ENCODE results near the gene WDR70. TPM values are rescaled to one million over a fixed set of nuclear protein-coding genes. Genes with fewer than 3 reads are reported as not detected.

The WDR70 gene
- total RNA-seq, 1 donor from 2014 or later: 23.6 TPM

- no peak for TF ChIP-seq CTCF (IDR thresholded peaks at IDR 0.05)
- Mint-ChIP-seq H3K27me3 (ENCODE audit: low read depth) (no peaks in the 10 kb centered on the region), H3K27ac (ENCODE audit: unreplicated experiment) (no peak overlapping the region), H3K4me3 (ENCODE audit: unreplicated experiment) (no peak overlapping the region), H3K4me1 (ENCODE audit: low read depth) (peaks cover 9% of the 10 kb centered on the region), H3K36me3 (ENCODE audit: low read depth) (no peaks in the 10 kb centered on the region), H3K9me3 (ENCODE audit: low read depth) (no peaks in the 10 kb centered on the region)
- DNase-seq (ENCODE audit: low spot score): no peak
Observed at GRCh38 chr5:37709020-37709419, 329.9 kb downstream of the WDR70 start.

GRCh38 chr5:37710965-37711364, 331.8 kb downstream of the WDR70 start:
- no peak for TF ChIP-seq CTCF (IDR thresholded peaks at IDR 0.05)
- no peak overlapping the region for H3K4me3 Mint-ChIP-seq (ENCODE audit: unreplicated experiment)
- H3K9me3 Mint-ChIP-seq (ENCODE audit: low read depth): no peaks in the 10 kb centered on the region
- H3K27ac Mint-ChIP-seq (ENCODE audit: unreplicated experiment): no peak overlapping the region
- no peaks in the 10 kb centered on the region for H3K27me3 Mint-ChIP-seq (ENCODE audit: low read depth)
- no peak for DNase-seq (ENCODE audit: low spot score)
- peaks cover 9% of the 10 kb centered on the region for H3K4me1 Mint-ChIP-seq (ENCODE audit: low read depth)
- no peaks in the 10 kb centered on the region for H3K36me3 Mint-ChIP-seq (ENCODE audit: low read depth)

- no peaks in the 10 kb centered on the region for H3K27me3 Mint-ChIP-seq (ENCODE audit: low read depth)
- DNase-seq (ENCODE audit: low spot score): no peak
- H3K4me3 Mint-ChIP-seq (ENCODE audit: unreplicated experiment): no peak overlapping the region
- no peaks in the 10 kb centered on the region for H3K36me3 Mint-ChIP-seq (ENCODE audit: low read depth)
- H3K9me3 Mint-ChIP-seq (ENCODE audit: low read depth): no peaks in the 10 kb centered on the region
- TF ChIP-seq CTCF (IDR thresholded peaks at IDR 0.05): no peak
- H3K27ac Mint-ChIP-seq (ENCODE audit: unreplicated experiment): no peak overlapping the region
- H3K4me1 Mint-ChIP-seq (ENCODE audit: low read depth): peaks cover 20% of the 10 kb centered on the region
Observed at GRCh38 chr5:37712750-37713149, 333.6 kb downstream of the WDR70 start.

- DNase-seq (ENCODE audit: low spot score): no peak
- Mint-ChIP-seq H3K27ac (ENCODE audit: unreplicated experiment) (no peak overlapping the region), H3K4me1 (ENCODE audit: low read depth) (peaks cover 28% of the 10 kb centered on the region), H3K9me3 (ENCODE audit: low read depth) (no peaks in the 10 kb centered on the region), H3K27me3 (ENCODE audit: low read depth) (no peaks in the 10 kb centered on the region), H3K36me3 (ENCODE audit: low read depth) (no peaks in the 10 kb centered on the region), H3K4me3 (ENCODE audit: unreplicated experiment) (no peak overlapping the region)
- no peak for TF ChIP-seq CTCF (IDR thresholded peaks at IDR 0.05)
Observed at GRCh38 chr5:37714756-37715155, 335.6 kb downstream of the WDR70 start.

- peaks cover 29% of the 10 kb centered on the region for H3K4me1 Mint-ChIP-seq (ENCODE audit: low read depth)
- H3K4me3 Mint-ChIP-seq (ENCODE audit: unreplicated experiment): no peak overlapping the region
- no peaks in the 10 kb centered on the region for H3K27me3 Mint-ChIP-seq (ENCODE audit: low read depth)
- no peaks in the 10 kb centered on the region for H3K36me3 Mint-ChIP-seq (ENCODE audit: low read depth)
- no peak for TF ChIP-seq CTCF (IDR thresholded peaks at IDR 0.05)
- no peak overlapping the region for H3K27ac Mint-ChIP-seq (ENCODE audit: unreplicated experiment)
- H3K9me3 Mint-ChIP-seq (ENCODE audit: low read depth): no peaks in the 10 kb centered on the region
- no peak for DNase-seq (ENCODE audit: low spot score)
Observed at GRCh38 chr5:37715361-37715760, 336.2 kb downstream of the WDR70 start.
